Choroid plexus epithelial cell (primary cell): ENCODE data around the gene GGPS1.

Source experiments
- DNase-seq: peaks from one replicate; pipeline ENCODE4 v3.0.0-alpha.2; 2010; ENCODE audit warnings: low read depth
- H3K4me3 ChIP-seq: 2 replicates; pipeline ENCODE4 v1.5.1; 2011; ENCODE audit warnings: low read depth, mild to moderate bottlenecking, control low read depth, low read length, moderate library complexity
- CTCF ChIP-seq: conservative IDR thresholded peaks from 2 replicates; pipeline ENCODE4 v1.5.1; 2011; ENCODE audit warnings: low read depth, mild to moderate bottlenecking, control low read depth, inconsistent platforms, low read length, moderate library complexity

Gene GGPS1

GRCh38 chr1:235317168-235317567 is 11.2 kb upstream of the GGPS1 start:
- H3K4me3 ChIP-seq = no peak overlapping the region
- TF ChIP-seq CTCF = no peak
- no peak for DNase-seq

DNA sequence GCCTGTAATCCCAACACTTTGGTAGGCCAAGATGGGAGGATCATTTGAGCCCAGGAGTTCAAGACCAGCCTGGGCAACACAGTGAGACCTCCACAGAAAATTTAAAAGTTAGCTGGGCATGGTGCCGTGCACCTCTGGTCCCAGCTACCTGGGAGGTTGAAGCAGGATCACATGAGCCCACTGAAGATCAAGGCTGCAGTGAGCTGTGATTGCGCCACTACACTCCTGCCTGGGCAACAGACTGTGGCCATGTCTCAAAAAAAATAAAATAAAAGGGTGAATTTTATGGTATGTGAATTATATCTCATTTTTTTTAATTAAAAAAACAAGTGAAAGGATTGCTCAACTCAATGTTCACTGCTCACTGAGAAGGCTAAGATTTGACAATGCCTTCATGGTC is 9.1 kb upstream of the GGPS1 start:
- no peak overlapping the region for H3K4me3 ChIP-seq
- TF ChIP-seq CTCF = no peak
- DNase-seq = no peak

DNA sequence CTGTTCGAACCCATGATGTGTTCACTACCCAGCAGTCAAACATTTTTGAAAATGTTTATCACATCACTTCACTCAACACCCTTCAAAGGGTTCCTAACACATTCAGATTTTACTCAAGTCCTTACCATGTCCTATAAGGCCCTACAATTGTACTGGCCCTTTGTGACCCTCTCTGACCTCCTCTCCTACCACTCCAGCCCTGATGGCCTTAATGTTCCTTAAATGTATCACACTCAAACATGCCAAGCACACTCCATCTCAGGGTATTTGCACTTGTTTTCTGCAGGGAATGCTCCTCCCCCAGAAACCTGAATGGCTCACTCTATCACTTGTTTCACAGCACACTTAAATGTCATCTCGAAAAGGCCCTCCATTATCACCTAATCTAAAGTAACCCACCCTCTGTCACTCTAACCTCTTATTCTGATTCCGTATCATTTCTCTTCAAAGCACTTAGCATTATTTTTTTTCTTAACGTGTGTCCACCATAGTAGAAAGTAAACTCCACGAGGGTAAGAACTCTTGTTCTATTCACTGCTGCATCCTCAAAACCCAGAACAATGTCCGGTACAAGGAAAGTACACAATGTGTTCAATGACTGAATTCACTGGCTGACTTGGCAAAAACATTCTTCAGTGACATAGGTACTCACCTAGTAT is 7.7 kb upstream of the GGPS1 start:
- TF ChIP-seq CTCF = no peak
- DNase-seq = no peak
- no peak overlapping the region for H3K4me3 ChIP-seq

DNA sequence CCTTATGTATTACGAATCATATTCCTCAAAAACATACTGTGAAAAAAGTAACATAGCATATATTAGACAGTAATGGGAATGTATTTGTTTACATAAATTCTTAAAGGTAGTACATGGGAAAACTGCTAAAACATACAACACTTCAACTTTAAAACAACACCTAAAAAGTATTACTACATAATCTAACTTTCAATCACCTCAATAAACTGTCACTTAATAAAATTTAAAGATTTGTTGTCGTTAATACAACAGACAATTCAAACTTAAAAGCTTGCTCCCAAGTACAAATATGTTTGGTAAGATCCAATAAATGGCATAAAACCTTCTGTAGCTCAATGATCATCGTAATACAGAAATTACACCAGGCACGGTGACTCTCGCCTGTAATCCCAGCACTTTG is 4.1 kb upstream of the GGPS1 start:
- H3K4me3 ChIP-seq = no peak overlapping the region
- DNase-seq = no peak
- TF ChIP-seq CTCF = no peak

GRCh38 chr1:235325139-235325538 is 3.2 kb upstream of the GGPS1 start:
- peak overlapping the region; percentile 21 for H3K4me3 ChIP-seq
- TF ChIP-seq CTCF = no peak
- DNase-seq = no peak

GRCh38 chr1:235325854-235326253 is 2.5 kb upstream of the GGPS1 start:
- no peak for DNase-seq
- H3K4me3 ChIP-seq = peak overlapping the region; percentile 96
- TF ChIP-seq CTCF = no peak
